ENCODE results near the gene DUSP12. TPM values are rescaled to one million over a fixed set of nuclear protein-coding genes. Genes with fewer than 3 reads are reported as not detected.

Gene DUSP12
- total and polyA plus RNA-seq, 4 donors, result 15.0 to 60.1 (median 23.2) TPM

GRCh38 chr1:161805399-161806197 is 56.0 kb downstream of the DUSP12 start:
- H3K9me3 ChIP-seq (ENCODE audit: control insufficient read depth in 4 of 4, insufficient read depth in 3 of 4, low read length in 3 of 4), result peaks cover 0 to 6% (median 2%) of the 10 kb centered on the region in 4 donors
- TF ChIP-seq, protein P1, sequence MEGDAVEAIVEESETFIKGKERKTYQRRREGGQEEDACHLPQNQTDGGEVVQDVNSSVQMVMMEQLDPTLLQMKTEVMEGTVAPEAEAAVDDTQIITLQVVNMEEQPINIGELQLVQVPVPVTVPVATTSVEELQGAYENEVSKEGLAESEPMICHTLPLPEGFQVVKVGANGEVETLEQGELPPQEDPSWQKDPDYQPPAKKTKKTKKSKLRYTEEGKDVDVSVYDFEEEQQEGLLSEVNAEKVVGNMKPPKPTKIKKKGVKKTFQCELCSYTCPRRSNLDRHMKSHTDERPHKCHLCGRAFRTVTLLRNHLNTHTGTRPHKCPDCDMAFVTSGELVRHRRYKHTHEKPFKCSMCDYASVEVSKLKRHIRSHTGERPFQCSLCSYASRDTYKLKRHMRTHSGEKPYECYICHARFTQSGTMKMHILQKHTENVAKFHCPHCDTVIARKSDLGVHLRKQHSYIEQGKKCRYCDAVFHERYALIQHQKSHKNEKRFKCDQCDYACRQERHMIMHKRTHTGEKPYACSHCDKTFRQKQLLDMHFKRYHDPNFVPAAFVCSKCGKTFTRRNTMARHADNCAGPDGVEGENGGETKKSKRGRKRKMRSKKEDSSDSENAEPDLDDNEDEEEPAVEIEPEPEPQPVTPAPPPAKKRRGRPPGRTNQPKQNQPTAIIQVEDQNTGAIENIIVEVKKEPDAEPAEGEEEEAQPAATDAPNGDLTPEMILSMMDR (IDR thresholded peaks at IDR 0.05; ENCODE audit: control extremely low read depth, extremely low read depth), result no peak
- DNase-seq, result no peak
- WGBS, 2 donors, result 88 to 91% methylated on average over 3 of the region's 3 CpGs
- H3K9ac ChIP-seq (ENCODE audit: insufficient read depth in 1 of 2, low read length in 2 of 2), result no peak overlapping the region
- peaks cover 2 to 12% (median 9%) of the 10 kb centered on the region in 4 donors for H3K36me3 ChIP-seq (ENCODE audit: control insufficient read depth in 4 of 4, insufficient read depth in 4 of 4, low read length in 4 of 4)
- H3K4me3 ChIP-seq, result no peak overlapping the region
- no peak overlapping the region for H3K27ac ChIP-seq (ENCODE audit: low read depth in 1 of 2, low read length in 1 of 2)
- H3K27me3 ChIP-seq (ENCODE audit: control insufficient read depth in 3 of 3, insufficient read depth in 3 of 3, low read length in 2 of 3), result no peaks in the 10 kb centered on the region
- no peak for ATAC-seq (ENCODE audit: insufficient read depth, low FRiP score)
- H3K4me1 ChIP-seq (ENCODE audit: control insufficient read depth in 5 of 5, insufficient read depth in 5 of 5, low read length in 5 of 5), result no peaks in the 10 kb centered on the region

Small RNA genes lying within 50 kb of the gene (small RNA-seq; reads per million reads assigned to genes)
- not detected for gene RN7SL466P (ENCODE audit: low replicate concordance)

Other genes with a start within 250 kb of the DUSP12 start
- gene FCGR2A, start 244.3 kb upstream of the DUSP12 start, total RNA-seq, result 10 to 100 TPM; 83.7 to 94.9 TPM
- 100 to 1,000 TPM in 1 of 2 donors, 10 to 100 TPM in 1; 37.6 to 204 TPM for gene FCGR2A, start 244.3 kb upstream of the DUSP12 start, polyA plus RNA-seq
- gene HSPA6, start 225.2 kb upstream of the DUSP12 start, total RNA-seq, result 10 to 100 TPM; 11.7 to 42.5 TPM
- gene HSPA6, start 225.2 kb upstream of the DUSP12 start, polyA plus RNA-seq, result 10 to 100 TPM; 21.1 to 29.3 TPM
- gene FCGR3A, start 200.0 kb upstream of the DUSP12 start, total RNA-seq, result 100 to 1,000 TPM in 1 of 2 donors, 10 to 100 TPM in 1; 33.3 to 110 TPM
- gene FCGR3A, start 200.0 kb upstream of the DUSP12 start, polyA plus RNA-seq, result 100 to 1,000 TPM in 1 of 2 donors, 10 to 100 TPM in 1; 27.1 to 211 TPM
- 10 to 100 TPM in 1 of 2 donors, 1 to 10 TPM in 1; 9.9 to 15.7 TPM for gene FCGR3B, start 118.6 kb upstream of the DUSP12 start, total RNA-seq
- gene FCGR3B, start 118.6 kb upstream of the DUSP12 start, polyA plus RNA-seq, result 10 to 100 TPM in 1 of 2 donors, 1 to 10 TPM in 1; 1.8 to 79.0 TPM
- 10 to 100 TPM in 1 of 2 donors, 1 to 10 TPM in 1; 6.8 to 12.3 TPM for gene FCGR2B, start 86.6 kb upstream of the DUSP12 start, total RNA-seq
- gene FCGR2B, start 86.6 kb upstream of the DUSP12 start, polyA plus RNA-seq, result 10 to 100 TPM in 1 of 2 donors, 1 to 10 TPM in 1; 9.0 to 12.0 TPM
- gene FCRLA, start 42.6 kb upstream of the DUSP12 start, total RNA-seq, result 1 to 10 TPM in 1 of 2 donors, under 1 TPM in 1; 0.25 to 3.9 TPM
- gene FCRLA, start 42.6 kb upstream of the DUSP12 start, polyA plus RNA-seq, result 1 to 10 TPM in 1 of 2 donors, under 1 TPM in 1; 0.14 to 1.2 TPM
- under 1 TPM; 0.34 to 0.86 TPM for gene FCRLB, start 28.2 kb upstream of the DUSP12 start, total RNA-seq
- gene FCRLB, start 28.2 kb upstream of the DUSP12 start, polyA plus RNA-seq, result under 1 TPM; 0.59 to 0.90 TPM
- 10 to 100 TPM; 27.7 to 44.8 TPM for gene ATF6, start 16.5 kb downstream of the DUSP12 start, total RNA-seq
- 10 to 100 TPM in 1 of 2 donors, 1 to 10 TPM in 1; 4.3 to 17.6 TPM for gene ATF6, start 16.5 kb downstream of the DUSP12 start, polyA plus RNA-seq

All from lung (tissue), 13 donors.